Measurements from ENCODE around the gene CLIP2.
A peak's percentile ranks its signal among the peaks of the same experiment; 100 is the strongest.
"Not testable (repeated sequence)": the region's sequence is repeated elsewhere in the genome, so short reads cannot be mapped to it uniquely, and the experiment has no call there.

Gene CLIP2

DNA sequence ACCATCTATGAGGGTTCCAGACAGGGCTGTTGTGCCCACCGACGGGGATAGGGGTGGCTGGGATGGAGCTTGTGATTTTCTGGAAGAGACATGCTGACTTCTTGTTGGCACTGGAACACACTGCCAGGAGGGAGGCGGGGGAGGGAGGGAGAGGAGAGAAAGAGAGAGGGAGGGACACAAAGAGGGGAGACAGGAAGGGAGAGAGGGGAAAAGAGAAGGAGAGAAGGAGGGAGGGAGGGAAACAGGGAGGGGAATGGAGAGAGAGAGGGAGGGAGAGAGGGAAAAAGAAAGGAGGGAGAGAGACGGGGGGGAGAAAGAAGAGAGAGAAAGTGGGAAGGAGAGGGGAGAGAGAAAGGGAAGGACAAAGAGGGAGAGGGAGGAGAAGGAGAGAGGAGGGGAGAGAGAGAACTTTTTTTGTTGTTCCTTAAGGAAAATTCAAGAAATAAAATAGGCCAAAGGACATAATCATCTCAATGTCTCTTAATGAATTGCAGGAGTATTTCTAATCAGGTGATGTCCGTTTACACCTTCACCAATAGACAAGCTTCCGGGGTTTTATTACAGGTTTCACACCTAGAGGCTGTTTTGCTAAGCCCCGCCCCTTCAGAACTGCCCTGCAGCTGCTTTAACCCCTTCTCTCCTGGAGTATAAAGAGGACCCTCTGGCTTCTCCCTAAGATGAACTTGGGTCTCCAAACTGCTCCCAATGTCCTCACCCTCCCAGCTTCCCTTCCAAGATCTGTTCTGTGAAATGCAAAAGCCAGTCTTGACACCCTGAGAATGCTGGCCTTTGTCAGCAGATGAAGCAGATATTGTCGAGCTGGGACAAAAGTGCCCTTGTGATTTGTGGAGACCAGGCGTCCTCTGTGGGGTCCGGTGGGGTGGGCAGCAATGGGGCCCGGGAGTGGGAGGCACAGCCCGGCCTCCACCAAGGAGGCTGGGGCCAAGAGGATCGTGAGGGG is 82.5 kb downstream of the CLIP2 start:
- no peak for DNase-seq (ENCODE audit: low read depth)

DNA sequence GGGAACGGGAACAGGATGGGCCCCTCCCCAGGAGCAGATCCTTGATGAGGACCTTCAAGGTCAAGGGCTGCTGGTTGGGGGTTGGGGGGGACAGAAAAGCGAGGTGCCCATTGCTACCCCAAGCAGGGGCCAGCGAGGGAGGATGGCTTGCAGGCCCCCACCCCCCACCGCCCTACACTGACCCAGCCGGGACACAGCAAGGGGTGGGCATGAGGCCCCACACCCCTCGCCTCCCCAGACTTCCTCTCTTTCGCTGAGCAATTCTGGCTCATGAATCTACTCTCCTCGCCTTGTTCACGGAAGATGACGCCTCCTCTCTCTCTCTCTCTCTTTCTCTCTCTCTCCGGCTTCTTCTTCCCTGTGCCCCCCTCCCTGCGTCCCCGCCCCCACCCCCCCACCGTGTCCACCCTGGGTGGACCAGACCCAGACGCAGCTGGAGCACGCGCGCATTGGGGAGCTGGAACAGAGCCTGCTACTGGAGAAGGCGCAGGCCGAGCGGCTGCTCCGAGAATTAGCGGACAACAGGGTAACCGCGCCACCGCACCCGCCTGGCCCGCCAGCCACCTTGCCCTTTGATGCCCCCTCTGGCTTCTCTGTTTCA is 83.4 kb downstream of the CLIP2 start:
- no peak for DNase-seq (ENCODE audit: low read depth)

DNA sequence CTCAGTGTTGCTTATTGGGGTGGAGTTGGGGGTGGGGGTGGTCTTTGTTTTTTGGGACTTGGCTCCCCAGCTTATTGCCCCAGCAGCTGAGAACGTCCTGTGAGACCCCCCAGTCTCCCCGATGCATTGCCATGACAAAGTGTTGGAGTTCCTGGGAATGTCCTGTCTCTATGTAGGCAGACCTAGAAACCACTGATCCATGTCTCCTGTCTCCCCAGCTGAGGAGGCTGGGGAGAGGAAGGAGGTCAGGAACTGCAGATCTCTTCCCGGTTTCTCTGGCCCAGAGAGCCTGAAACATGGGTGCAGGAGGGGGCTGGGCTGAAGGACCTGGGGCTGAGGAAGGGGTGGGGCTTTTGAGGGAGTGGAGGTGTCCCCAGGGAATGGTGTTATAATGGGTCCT is 84.3 kb downstream of the CLIP2 start:
- DNase-seq (ENCODE audit: low read depth) = no peak

DNA sequence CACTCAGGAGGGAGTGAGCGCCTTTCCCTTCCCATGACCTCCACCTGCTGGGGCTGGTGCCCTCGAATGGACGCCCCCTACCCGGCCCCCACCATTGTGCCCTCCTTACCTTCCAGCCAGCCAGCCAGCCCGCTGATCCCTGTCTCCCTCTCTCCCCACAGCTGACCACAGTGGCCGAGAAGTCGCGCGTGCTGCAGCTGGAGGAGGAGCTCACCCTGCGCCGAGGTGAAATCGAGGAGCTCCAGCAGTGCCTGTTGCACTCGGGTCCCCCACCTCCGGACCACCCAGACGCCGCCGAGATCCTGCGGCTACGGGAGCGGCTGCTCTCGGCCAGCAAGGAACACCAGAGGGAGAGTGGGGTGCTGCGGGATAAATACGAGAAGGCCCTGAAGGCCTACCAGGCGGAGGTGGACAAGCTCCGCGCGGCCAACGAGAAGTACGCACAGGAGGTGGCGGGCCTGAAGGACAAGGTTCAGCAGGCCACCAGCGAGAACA is 86.6 kb downstream of the CLIP2 start:
- no peak for DNase-seq (ENCODE audit: low read depth)

DNA sequence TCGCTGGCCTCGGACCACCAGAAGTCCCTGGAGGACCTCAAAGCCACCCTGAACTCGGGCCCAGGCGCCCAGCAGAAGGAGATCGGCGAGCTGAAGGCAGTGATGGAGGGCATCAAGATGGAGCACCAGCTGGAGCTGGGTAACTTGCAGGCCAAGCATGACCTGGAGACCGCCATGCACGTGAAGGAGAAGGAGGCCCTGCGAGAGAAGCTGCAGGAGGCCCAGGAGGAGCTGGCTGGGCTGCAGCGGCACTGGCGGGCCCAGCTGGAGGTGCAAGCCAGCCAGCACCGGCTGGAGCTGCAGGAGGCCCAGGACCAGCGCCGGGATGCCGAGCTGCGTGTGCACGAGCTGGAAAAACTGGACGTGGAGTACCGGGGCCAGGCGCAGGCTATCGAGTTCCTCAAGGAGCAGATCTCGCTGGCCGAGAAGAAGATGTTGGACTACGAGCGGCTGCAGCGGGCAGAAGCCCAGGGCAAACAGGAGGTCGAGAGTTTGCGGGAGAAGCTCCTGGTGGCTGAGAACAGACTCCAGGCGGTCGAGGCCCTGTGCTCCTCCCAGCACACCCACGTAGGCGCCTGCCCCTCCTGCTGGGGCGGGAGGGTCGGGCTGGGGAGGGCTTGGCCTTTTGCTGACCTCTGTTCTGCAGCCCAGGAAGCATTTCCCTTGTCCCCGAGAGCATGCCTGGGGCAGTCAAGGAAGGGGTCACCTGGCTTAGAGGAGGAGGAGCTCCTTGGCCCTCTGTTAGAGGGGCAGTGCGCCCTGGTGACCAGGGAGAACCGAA is 87.2 kb downstream of the CLIP2 start:
- DNase-seq (ENCODE audit: low read depth) = no peak

DNA sequence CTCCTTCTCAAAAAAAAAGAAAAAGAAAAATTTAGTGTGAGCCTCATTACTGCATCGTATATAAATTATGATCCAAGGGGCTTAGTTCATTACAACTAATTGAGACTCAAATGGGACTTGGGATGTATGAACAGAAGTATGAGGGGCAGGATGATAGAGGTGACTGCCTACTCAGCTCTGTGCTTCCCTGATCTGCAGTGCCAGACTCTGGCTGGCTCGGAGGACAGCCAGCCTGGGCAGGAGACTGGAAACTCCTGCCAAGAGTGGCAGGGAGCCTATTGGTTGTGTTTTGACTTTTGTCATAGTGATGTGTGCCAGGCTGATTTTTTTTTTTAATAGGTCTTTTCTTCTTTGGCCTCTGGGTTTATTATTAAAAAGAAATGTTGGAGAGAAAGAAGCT is 90.7 kb downstream of the CLIP2 start:
- DNase-seq (ENCODE audit: low read depth) = no peak

DNA sequence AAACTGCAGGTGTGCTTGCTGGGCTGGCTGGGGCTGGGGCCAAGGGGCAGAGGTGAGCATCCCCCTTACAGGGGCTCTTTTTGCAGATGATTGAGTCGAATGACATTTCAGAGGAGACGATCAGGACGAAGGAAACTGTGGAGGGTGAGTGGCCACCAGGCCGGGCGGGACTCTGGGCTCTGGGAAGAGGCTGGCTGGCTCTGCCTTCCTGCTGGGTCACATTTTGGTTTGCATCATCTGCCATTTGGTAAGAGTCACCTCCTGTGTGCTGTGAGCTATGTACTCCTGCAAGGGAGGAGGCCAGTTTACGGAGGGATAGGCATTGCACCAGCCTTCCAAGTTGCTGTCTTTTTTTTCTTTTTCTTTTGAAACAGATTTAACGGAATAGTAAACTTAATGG is 91.5 kb downstream of the CLIP2 start:
- no peak for DNase-seq (ENCODE audit: low read depth)

DNA sequence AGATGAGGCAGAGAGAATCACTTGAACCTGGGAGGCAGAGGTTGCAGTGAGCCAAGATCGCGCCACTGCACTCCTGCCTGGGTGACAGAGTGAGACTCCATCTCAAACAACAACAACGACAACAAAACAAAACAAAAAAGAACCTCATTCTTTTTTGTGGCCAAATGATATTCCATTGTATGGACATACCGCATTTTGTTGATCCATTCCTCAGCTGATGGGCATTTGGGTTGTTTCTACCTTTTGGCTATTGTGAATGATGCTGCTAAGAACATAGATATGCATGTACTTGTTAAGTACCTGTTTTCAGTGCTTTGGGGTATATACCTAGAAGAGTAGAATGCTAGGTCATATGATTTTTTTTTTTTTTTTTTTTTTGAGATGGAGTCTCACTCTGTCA is 94.9 kb downstream of the CLIP2 start:
- DNase-seq (ENCODE audit: low read depth) = not testable (repeated sequence)

DNA sequence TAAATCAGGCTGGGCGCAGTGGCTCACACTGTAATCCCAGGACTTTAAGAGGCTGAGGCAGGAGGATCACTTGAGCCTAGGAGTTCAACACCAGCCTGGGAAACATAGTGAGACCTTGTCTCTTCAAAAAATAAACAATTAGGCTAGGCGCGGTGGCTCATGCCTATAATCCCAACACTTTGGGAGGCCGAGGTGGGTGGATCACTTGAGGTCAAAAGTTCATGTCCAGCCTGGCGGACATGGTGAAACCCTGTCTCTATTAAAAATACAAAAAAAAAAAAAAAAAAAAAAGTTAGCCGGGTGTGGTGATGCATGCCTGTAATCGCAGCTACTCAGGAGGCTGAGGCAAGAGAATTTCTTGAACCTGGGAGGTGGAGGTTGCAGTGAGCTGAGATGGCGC is 95.6 kb downstream of the CLIP2 start:
- not testable (repeated sequence) for DNase-seq (ENCODE audit: low read depth)

DNA sequence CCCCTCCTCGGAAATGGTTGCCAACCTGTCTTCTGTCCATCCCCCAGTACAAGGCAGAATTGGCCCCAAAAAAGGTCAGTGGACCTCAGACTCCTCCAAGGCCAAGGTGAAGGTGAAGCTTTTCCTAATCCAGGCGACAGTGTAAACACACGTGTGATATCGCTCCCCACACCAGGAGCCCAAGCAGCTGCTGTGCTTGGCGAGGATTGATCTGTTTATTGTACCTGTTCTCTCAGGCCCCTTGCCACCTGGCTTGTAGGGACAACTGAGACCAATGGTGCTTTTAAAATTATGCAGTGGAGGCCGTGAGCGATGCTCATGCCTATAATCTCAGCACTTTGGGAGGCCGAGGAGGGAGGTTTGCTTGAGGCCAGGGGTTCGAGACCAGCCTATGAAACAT is 98.4 kb downstream of the CLIP2 start:
- DNase-seq (ENCODE audit: low read depth) = no peak

DNA sequence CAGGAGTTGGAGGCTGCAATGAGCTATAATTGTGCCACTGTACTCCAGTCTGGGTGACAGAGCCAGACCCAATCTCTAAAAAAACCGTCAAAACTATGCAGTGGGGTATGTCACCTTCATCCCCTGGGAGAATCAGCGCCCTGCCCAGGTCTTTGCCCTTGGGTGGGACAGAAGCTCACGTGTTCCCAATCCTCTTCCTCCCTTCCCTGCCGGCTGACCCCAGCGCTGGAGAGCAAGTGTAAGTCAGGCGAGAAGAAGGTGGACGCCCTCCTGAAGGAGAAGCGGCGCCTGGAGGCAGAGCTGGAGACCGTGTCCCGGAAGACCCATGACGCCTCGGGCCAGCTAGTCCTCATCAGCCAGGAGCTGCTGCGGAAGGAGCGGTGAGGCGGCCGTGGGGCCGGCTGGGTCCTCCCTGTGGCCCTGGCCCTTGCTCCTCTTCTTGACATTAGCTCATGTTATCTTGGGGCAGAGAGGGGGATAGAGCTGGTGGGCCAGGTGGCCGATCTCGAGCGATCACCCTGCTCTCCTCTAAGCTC is 99.7 kb downstream of the CLIP2 start:
- no peak for DNase-seq (ENCODE audit: low read depth)

DNA sequence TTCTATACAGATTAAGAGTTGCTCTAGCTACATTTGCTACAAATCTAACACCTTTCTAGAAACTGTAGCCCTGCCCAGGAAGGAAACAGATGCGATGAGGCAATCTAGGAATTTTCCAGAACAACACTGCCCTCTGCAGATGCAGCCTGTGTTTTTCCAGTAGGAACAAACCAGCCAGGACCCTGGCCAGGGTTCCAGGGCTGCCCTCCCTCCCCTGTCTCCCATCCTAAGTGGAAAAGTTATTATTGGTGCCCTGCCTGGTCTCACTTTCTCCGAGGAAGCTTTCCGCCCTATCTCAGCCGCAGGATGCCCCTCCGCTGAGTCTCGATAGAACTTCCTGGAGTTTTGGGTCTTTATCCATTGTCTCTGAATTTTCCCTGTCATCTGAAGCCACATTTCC is 104.5 kb downstream of the CLIP2 start:
- peak; percentile 17 for DNase-seq (ENCODE audit: low read depth)

DNA sequence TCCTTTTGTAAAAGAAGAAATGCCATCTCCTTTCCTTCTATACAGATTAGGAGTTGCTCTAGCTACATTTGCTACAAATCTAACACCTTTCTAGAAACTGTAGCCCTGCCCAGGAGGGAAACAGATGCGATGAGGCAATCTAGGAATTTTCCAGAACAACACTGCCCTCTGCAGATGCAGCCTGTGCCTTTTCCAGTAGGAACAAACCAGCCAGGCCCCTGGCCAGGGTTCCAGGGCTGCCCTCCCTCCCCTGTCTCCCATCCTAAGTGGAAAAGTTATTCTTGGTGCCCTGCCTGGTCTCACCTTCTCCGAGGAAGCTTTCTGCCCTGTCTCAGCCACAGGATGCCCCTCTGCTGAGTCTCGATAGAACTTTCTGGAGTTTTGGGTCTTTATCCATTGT is 105.4 kb downstream of the CLIP2 start:
- DNase-seq (ENCODE audit: low read depth) = not testable (repeated sequence)

DNA sequence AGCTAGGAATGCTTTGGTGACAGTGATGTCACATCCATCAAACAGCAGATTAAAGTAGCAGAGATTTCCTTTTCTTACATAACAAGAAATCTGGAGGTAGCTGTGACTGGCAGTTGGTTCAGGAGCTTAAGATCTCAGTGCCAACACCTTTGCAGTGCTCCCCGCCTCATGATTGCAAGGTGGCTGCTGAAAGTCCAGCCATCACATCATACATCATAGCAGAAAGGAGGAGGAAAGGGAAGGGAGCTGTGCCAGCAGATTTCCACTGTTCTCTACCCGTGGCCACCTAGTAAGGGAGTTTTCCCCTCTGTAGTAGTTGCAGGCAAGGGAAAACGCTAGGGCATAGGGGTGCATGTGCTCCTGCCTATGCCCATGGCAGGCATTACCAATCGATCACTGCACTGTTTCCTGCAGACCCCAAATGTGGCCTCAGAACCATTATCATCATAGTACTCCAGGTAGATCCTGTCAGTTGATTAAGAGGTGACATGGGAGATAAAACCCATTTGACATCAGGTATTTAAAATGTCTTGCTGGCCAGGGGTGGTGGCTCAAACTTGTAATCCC is 106.6 kb downstream of the CLIP2 start:
- no peak for DNase-seq (ENCODE audit: low read depth)

DNA sequence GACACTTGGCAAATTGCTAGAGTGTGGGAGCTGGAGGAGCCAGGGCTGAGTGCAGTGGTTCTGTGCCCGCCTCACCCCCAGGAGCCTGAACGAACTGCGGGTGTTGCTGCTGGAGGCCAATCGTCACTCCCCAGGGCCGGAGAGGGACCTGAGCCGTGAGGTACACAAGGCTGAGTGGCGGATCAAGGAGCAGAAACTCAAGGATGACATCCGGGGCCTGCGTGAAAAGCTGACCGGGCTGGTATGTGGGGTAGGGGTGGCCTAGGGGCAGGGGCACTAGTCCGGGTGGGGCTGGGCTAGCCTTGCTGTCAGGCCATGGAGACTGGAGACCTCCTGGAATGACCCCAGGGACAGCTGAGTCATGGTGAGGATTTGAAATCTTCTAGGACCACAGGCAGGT is 107.8 kb downstream of the CLIP2 start:
- DNase-seq (ENCODE audit: low read depth) = no peak

DNA sequence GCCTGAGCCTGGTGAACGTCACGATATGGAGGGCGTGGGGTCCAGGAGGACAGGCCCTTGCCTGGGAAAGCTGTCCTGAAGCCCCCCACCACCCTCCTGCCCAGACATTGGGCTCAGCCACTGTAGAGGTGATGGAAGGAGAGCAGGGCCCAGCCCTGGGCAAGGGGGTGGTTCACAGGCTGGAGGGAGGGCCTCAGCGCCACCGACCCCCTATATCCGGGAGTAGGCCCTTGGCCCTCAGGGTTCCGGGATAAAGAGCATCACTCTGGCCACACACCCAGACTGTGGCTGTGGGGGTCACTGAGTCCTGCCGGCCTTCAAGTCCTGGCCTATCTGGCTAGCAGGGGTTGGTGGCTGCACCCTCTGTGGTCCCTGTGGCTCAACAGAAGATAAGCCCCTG is 109.2 kb downstream of the CLIP2 start:
- DNase-seq (ENCODE audit: low read depth) = no peak

DNA sequence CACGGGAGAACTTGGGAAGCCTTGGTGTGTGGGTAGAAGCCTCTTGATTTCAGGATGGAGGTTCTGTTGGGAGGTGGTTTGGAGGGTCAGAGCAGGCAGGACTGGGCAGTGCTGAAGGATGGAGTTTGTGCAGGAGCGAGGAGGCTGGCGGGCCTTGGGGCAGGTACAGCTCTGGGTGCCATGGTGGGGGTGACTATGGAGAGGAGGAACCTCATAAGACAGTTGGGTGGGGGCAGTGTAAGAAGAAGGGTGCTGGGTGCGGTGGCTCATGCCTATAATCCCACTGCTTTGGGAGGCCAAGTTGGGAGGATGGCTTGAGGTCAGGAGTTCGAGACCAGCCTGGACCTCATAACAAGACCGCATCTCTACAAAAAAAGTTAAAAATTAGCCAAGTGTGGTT is 109.8 kb downstream of the CLIP2 start:
- DNase-seq (ENCODE audit: low read depth) = no peak

DNA sequence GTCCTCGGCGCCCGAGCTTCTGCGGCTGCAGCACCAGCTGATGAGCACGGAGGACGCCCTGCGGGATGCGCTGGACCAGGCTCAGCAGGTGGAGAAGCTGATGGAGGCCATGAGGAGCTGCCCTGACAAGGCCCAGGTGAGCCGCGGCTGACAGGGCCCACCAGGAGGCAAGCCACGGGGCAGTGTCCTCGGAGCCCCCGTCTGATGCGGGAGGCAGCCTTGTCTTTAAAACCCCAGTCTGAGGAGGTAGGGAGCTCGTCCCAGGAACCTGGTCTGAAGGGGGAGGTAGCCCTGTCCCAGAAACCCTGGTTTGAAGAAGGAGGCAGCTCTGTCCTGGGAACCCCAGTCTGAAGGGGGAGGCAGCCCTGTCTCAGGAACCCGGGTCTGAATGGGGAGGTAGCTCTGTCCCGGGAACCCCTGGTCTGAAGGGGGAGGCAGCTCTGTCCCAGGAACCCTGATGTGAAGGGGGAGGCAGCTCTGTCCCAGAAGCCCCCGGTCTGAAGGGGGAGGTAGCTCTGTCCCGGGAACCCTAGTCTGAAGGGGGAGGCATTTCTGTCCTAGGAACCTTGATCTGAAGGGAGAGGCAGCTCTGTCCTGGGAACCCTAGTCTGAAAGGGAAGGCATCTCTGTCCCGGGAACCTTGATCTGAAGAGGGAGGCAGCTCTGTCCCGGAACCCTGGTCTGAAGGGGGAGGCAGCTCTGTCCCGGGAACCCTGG is 111.4 kb downstream of the CLIP2 start:
- no peak for DNase-seq (ENCODE audit: low read depth)

DNA sequence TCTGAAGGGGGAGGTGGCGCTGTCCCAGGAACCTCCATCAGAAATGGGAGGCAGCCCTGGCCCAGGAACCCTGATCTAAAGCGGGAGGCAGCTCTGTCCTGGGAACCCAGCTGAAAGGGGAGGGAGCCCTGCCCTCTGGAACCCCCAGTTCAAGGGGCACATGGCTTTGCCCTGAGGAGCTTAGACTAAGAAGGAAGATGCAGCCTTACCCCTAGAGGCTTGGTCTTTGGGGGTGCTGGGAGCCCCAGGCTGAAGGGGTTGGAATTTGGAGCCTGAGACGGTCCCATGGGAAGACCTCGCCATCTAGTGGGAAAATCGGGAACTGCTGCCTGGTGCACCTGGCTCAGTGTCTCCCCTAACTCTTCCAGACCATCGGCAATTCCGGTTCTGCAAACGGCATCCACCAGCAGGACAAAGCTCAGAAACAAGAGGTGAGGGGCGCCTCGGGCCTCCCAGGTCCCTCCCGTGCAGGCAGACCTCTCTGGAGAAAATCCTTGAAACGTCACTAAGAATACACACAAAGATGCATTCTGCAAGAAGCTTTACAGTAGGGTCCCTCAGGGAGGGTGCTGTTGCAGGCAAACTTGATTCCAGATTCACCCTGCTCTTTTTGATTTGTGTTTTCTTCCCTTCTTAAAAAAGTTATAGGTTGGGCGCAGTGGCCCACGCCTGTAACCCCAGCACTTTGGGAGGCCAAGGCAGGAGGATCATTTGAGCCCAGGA is 112.1 kb downstream of the CLIP2 start:
- DNase-seq (ENCODE audit: low read depth) = peak; percentile 28

DNA sequence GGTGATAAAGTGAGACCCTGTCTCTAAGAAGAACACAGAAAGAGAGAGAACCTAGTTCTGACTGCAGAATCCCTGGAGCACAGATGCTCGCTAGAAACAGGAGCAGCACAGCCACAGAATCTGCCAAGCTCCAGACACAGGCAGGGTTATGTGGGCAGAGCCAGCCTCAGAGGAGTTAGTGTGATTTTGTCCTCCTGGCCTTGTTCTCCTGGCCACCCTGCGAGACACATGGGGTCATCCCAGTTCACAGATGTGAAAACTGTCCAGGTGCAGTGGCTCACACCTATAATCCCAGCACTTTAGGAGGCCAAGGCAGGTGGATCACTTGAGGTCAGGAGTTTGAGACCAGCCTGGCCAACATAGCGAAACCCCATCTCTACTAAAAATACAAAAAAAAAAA is 113.5 kb downstream of the CLIP2 start:
- not testable (repeated sequence) for DNase-seq (ENCODE audit: low read depth)

All from GM04504 (cell line).